HG03439 (cell line): Measurements from ENCODE around the gene TSC22D1.

Experiments
- ATAC-seq: cut with Tn5 transposase; IDR thresholded peaks from one replicate; pipeline ENCODE4 v1.9.1; 2021; ENCODE audit warnings: mild to moderate bottlenecking, moderate library complexity; ENCODE audit not compliant: unreplicated experiment

The TSC22D1 gene

GRCh38 chr13:44388427-44389059 lies 187.6 kb downstream of the TSC22D1 start:
- ATAC-seq: no peak

GRCh38 chr13:44386913-44387556 lies 189.1 kb downstream of the TSC22D1 start:
- no peak for ATAC-seq

GRCh38 chr13:44385847-44386246 lies 190.3 kb downstream of the TSC22D1 start:
- ATAC-seq: no peak

GRCh38 chr13:44385401-44385800 lies 190.7 kb downstream of the TSC22D1 start:
- no peak for ATAC-seq

GRCh38 chr13:44384778-44385177 lies 191.4 kb downstream of the TSC22D1 start:
- ATAC-seq: no peak

- no peak for ATAC-seq
Measured at GRCh38 chr13:44383945-44384344, 192.2 kb downstream of the TSC22D1 start.

GRCh38 chr13:44382635-44383145 lies 193.4 kb downstream of the TSC22D1 start:
- no peak for ATAC-seq
